ENCODE data around the gene BEAN1. TPM values are rescaled to one million over a fixed set of nuclear protein-coding genes. Genes with fewer than 3 reads are reported as not detected.

BEAN1 gene
- total RNA-seq, 1 experiment from 2014 or later, result not detected

DNA sequence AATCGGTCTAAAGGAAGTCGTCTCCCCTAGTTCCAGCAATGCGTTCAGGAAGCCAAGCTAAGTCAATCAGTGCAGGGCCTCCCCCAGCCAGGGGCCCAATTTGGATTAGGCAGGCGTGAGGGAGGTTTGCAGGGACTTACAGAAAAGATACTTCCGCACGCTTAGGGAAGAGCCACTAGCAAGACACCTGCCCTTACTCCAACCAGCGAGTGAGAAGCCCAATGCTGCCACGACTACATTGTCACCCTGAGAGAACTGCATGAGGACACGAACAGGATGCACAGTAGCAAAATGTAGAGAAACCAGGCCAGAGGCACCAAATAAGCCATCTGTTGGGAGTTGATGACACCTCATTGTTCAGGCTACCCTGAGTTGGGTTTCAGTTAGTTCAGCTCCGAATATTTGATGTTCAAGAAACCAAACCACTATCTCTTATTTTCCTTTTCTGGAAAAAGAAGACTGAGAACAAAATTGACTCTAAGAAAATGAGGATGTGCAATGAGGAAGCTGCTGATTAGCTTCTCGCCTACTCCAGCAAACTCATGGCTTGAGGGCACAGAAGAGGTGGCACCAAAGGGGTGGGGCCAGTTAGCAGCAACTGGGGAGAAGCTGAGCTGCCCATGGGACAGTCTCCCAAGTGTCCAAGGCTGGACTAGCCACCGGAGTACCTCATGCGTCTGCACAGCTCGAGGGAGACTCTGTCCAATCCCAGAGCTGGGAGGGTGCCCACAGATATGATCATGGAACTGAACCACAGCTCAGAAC lies 93.5 kb downstream of the BEAN1 start:
- H3K27me3 Mint-ChIP-seq (ENCODE audit: low read depth), result no peaks in the 10 kb centered on the region
- no peak overlapping the region for H3K4me3 Mint-ChIP-seq
- POLR2A ChIA-PET, result no interaction called here
- H3K36me3 Mint-ChIP-seq, result no peaks in the 10 kb centered on the region; the same call in 1 of the 2 replicates
- DNase-seq (ENCODE audit: low spot score), result no peak
- no peak overlapping the region for H3K27ac Mint-ChIP-seq
- CTCF ChIA-PET, result interaction anchor here (0.9 to 3.3 kb wide), 4 partner anchors 9 to 114 kb away, joined by 3 to 12 read pairs (median 4); no protein-coding TSS in a partner anchor
- ATAC-seq, result no peak
- H3K4me1 Mint-ChIP-seq, result peaks cover 14% of the 10 kb centered on the region
- no peaks in the 10 kb centered on the region for H3K9me3 Mint-ChIP-seq
- TF ChIP-seq MXD4 (CRISPR knock-in tag; IDR thresholded peaks at IDR 0.05; ENCODE audit: borderline replicate concordance) (no peak), ZNF281 (CRISPR knock-in tag; IDR thresholded peaks at IDR 0.05) (no peak), KAT7 (CRISPR knock-in tag; IDR thresholded peaks at IDR 0.05; ENCODE audit: borderline replicate concordance) (no peak), JAZF1 (CRISPR knock-in tag; IDR thresholded peaks at IDR 0.05) (no peak), FOXK1 (CRISPR knock-in tag; IDR thresholded peaks at IDR 0.05) (no peak), IRF2 (CRISPR knock-in tag; IDR thresholded peaks at IDR 0.05; ENCODE audit: borderline replicate concordance, low read depth) (no peak), FOXJ3 (CRISPR knock-in tag; IDR thresholded peaks at IDR 0.05; ENCODE audit: borderline replicate concordance) (no peak), ZNF671 (CRISPR knock-in tag; IDR thresholded peaks at IDR 0.05) (no peak), ATF6 (CRISPR knock-in tag; IDR thresholded peaks at IDR 0.05) (no peak), NFE2L1 (CRISPR knock-in tag; IDR thresholded peaks at IDR 0.05) (no peak), NR3C1 (CRISPR knock-in tag; conservative IDR thresholded peaks at IDR 0.05; ENCODE audit: low read depth) (no peak)
- TF ChIP-seq, protein P1, sequence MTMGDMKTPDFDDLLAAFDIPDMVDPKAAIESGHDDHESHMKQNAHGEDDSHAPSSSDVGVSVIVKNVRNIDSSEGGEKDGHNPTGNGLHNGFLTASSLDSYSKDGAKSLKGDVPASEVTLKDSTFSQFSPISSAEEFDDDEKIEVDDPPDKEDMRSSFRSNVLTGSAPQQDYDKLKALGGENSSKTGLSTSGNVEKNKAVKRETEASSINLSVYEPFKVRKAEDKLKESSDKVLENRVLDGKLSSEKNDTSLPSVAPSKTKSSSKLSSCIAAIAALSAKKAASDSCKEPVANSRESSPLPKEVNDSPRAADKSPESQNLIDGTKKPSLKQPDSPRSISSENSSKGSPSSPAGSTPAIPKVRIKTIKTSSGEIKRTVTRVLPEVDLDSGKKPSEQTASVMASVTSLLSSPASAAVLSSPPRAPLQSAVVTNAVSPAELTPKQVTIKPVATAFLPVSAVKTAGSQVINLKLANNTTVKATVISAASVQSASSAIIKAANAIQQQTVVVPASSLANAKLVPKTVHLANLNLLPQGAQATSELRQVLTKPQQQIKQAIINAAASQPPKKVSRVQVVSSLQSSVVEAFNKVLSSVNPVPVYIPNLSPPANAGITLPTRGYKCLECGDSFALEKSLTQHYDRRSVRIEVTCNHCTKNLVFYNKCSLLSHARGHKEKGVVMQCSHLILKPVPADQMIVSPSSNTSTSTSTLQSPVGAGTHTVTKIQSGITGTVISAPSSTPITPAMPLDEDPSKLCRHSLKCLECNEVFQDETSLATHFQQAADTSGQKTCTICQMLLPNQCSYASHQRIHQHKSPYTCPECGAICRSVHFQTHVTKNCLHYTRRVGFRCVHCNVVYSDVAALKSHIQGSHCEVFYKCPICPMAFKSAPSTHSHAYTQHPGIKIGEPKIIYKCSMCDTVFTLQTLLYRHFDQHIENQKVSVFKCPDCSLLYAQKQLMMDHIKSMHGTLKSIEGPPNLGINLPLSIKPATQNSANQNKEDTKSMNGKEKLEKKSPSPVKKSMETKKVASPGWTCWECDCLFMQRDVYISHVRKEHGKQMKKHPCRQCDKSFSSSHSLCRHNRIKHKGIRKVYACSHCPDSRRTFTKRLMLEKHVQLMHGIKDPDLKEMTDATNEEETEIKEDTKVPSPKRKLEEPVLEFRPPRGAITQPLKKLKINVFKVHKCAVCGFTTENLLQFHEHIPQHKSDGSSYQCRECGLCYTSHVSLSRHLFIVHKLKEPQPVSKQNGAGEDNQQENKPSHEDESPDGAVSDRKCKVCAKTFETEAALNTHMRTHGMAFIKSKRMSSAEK (CRISPR knock-in tag; IDR thresholded peaks at IDR 0.05; ENCODE audit: borderline replicate concordance), result no peak
- TF ChIP-seq, protein P2, sequence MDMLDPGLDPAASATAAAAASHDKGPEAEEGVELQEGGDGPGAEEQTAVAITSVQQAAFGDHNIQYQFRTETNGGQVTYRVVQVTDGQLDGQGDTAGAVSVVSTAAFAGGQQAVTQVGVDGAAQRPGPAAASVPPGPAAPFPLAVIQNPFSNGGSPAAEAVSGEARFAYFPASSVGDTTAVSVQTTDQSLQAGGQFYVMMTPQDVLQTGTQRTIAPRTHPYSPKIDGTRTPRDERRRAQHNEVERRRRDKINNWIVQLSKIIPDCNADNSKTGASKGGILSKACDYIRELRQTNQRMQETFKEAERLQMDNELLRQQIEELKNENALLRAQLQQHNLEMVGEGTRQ (CRISPR knock-in tag; IDR thresholded peaks at IDR 0.05), result no peak
- TF ChIP-seq, protein P3, sequence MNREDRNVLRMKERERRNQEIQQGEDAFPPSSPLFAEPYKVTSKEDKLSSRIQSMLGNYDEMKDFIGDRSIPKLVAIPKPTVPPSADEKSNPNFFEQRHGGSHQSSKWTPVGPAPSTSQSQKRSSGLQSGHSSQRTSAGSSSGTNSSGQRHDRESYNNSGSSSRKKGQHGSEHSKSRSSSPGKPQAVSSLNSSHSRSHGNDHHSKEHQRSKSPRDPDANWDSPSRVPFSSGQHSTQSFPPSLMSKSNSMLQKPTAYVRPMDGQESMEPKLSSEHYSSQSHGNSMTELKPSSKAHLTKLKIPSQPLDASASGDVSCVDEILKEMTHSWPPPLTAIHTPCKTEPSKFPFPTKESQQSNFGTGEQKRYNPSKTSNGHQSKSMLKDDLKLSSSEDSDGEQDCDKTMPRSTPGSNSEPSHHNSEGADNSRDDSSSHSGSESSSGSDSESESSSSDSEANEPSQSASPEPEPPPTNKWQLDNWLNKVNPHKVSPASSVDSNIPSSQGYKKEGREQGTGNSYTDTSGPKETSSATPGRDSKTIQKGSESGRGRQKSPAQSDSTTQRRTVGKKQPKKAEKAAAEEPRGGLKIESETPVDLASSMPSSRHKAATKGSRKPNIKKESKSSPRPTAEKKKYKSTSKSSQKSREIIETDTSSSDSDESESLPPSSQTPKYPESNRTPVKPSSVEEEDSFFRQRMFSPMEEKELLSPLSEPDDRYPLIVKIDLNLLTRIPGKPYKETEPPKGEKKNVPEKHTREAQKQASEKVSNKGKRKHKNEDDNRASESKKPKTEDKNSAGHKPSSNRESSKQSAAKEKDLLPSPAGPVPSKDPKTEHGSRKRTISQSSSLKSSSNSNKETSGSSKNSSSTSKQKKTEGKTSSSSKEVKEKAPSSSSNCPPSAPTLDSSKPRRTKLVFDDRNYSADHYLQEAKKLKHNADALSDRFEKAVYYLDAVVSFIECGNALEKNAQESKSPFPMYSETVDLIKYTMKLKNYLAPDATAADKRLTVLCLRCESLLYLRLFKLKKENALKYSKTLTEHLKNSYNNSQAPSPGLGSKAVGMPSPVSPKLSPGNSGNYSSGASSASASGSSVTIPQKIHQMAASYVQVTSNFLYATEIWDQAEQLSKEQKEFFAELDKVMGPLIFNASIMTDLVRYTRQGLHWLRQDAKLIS (CRISPR knock-in tag; IDR thresholded peaks at IDR 0.05; ENCODE audit: borderline replicate concordance), result no peak
- TF ChIP-seq, protein P4, sequence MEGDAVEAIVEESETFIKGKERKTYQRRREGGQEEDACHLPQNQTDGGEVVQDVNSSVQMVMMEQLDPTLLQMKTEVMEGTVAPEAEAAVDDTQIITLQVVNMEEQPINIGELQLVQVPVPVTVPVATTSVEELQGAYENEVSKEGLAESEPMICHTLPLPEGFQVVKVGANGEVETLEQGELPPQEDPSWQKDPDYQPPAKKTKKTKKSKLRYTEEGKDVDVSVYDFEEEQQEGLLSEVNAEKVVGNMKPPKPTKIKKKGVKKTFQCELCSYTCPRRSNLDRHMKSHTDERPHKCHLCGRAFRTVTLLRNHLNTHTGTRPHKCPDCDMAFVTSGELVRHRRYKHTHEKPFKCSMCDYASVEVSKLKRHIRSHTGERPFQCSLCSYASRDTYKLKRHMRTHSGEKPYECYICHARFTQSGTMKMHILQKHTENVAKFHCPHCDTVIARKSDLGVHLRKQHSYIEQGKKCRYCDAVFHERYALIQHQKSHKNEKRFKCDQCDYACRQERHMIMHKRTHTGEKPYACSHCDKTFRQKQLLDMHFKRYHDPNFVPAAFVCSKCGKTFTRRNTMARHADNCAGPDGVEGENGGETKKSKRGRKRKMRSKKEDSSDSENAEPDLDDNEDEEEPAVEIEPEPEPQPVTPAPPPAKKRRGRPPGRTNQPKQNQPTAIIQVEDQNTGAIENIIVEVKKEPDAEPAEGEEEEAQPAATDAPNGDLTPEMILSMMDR (IDR thresholded peaks at IDR 0.05), result no peak
- TF ChIP-seq, protein P5, sequence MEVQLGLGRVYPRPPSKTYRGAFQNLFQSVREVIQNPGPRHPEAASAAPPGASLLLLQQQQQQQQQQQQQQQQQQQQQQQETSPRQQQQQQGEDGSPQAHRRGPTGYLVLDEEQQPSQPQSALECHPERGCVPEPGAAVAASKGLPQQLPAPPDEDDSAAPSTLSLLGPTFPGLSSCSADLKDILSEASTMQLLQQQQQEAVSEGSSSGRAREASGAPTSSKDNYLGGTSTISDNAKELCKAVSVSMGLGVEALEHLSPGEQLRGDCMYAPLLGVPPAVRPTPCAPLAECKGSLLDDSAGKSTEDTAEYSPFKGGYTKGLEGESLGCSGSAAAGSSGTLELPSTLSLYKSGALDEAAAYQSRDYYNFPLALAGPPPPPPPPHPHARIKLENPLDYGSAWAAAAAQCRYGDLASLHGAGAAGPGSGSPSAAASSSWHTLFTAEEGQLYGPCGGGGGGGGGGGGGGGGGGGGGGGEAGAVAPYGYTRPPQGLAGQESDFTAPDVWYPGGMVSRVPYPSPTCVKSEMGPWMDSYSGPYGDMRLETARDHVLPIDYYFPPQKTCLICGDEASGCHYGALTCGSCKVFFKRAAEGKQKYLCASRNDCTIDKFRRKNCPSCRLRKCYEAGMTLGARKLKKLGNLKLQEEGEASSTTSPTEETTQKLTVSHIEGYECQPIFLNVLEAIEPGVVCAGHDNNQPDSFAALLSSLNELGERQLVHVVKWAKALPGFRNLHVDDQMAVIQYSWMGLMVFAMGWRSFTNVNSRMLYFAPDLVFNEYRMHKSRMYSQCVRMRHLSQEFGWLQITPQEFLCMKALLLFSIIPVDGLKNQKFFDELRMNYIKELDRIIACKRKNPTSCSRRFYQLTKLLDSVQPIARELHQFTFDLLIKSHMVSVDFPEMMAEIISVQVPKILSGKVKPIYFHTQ (CRISPR knock-in tag; IDR thresholded peaks at IDR 0.05), result no peak
- TF ChIP-seq, protein P6, sequence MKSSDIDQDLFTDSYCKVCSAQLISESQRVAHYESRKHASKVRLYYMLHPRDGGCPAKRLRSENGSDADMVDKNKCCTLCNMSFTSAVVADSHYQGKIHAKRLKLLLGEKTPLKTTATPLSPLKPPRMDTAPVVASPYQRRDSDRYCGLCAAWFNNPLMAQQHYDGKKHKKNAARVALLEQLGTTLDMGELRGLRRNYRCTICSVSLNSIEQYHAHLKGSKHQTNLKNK (CRISPR knock-in tag; IDR thresholded peaks at IDR 0.05), result no peak

Data from WTC11 (cell line).